SW 1271 (cell line): Measurements from ENCODE around the gene ZSCAN2.
A peak's percentile ranks its signal among the peaks of the same experiment; 100 is the strongest.
"Not testable (repeated sequence)": the region's sequence is repeated elsewhere in the genome, so short reads cannot be mapped to it uniquely, and the experiment has no call there.

ENCODE experiments used
- DNase-seq, 2 experiments: peaks; one replicate each; lab custom pipeline; 2025; lab: John Stamatoyannopoulos, UW

ZSCAN2 gene

GRCh38 chr15:84641871-84642270 is 41.1 kb downstream of the ZSCAN2 start:
- not testable (repeated sequence) for DNase-seq

GRCh38 chr15:84642640-84643039 is 41.8 kb downstream of the ZSCAN2 start:
- not testable (repeated sequence) for DNase-seq

DNA sequence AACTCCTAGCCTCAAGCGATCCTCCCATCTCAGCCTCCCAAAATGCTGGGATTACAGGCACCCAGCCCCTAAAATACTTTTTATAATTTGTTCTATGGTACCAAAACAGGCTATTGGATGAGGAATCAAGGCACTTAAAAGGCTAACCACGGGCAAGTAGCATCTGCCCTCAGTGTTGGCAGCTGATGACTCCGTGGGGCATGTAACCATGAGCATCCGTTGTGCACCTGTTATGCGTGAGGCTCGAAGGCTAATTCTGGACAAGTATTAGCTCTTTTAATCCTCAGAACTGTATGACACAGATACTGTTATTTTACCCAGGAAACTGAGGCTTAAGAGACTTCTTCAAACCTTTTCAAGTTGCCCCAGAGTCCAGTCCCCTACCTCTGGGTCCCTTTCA is 43.0 kb downstream of the ZSCAN2 start:
- DNase-seq = no peak

DNA sequence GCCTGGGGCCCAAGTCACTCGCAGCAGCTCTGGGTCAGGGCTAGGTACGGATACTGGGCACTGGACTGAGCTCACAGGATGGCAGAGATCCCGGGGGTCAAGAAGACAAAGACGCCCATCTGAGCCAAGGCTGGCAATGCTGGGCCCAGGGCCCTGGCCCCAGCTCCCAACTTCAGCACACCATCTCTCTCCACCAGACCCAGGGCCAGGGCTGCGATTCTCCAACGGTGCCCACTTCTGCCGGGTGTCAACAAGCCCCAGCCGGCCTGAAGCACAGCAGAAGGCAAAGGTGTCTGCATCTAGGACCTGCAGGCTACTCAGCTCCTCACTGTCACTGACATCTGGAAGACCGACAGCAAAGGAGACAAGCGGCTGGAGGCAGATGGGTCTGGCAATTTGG is 44.7 kb downstream of the ZSCAN2 start:
- no peak for DNase-seq

- DNase-seq = no peak
Observed at GRCh38 chr15:84645997-84646396, 45.2 kb downstream of the ZSCAN2 start.

- no peak for DNase-seq
Observed at GRCh38 chr15:84647726-84648125, 46.9 kb downstream of the ZSCAN2 start.

- DNase-seq = no peak
Observed at GRCh38 chr15:84648539-84648938, 47.7 kb downstream of the ZSCAN2 start.

- DNase-seq = no peak
Observed at GRCh38 chr15:84649706-84650105, 48.9 kb downstream of the ZSCAN2 start.

DNA sequence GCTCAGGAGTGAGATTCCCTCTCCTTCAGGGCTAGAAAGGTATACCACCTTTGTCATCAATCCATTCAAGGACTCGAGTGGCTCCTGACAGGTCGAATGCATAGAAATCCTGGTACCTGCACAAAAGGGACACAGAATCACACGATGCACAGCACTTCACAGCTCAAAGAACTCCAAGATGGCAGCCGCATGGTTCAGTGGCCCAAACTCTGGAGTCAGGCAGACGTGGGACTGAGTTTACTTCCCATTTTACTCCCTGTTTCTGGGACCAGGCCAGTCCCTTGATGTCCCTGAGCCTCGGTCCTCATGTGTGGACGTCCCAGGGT is 52.7 kb downstream of the ZSCAN2 start:
- no peak for DNase-seq

GRCh38 chr15:84653910-84654688 is 53.3 kb downstream of the ZSCAN2 start, which contains the start of gene WDR73:
Gene WDR73, minus strand, starts transcription at chr15:84654283. Its CDS starts 9 bp downstream, at chr15:84654274.
- DNase-seq = peak; percentile 89 to 91

DNA sequence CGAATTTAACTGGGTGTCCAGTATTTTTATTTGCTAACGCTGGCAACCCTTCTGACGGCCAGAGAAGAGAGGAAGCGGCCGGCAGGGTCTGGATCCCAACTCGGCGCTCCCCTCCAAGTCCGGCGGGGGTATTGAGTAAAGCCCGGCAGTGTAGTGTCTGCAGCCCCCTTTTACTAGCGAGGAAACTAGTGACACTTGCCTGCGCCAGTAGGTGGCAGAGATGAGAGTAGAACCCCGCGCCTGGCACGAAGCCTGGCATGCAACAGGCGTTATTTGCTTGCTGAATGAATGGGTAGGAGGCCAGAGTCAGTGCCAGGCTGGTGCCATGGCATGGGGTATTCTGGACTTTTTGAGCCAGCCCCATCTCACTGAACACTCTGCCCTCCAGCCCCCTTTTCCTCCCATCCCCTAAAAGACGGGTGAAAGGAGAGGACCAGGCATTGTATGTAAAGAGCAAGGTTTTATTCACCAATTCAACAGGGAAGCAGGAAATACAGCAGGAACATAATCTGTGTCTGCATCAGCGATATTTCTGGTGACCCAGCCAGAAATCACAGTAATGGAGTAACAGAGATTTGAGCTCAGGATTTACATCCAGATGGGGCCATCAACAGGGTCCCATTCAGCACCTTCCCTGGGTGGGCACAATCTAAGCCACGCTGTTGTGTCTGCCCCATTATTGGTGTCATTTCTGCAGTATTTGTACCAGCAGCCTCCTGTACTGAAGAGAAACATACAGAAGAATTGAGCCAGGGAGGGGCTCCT is 54.1 kb downstream of the ZSCAN2 start:
- peak; percentile 75 to 86 for DNase-seq

GRCh38 chr15:84656972-84657371 is 56.2 kb downstream of the ZSCAN2 start:
- no peak for DNase-seq

DNA sequence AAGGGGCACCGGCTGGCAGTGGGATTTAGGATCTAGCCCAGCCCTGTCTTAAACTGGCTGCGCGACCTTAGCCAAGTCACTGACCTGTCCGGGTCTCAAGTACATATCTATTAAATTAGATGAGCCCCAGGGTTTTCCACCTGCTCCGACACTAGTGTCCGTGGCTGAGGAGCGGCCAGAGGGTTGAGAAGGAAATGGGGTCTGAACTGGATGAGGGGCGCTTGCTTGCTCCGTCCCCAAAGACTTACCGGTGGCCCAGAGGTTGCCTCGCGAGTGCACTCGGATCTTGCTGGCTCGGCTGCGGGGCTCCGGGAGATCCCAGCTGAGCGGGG is 56.9 kb downstream of the ZSCAN2 start:
- no peak for DNase-seq

DNA sequence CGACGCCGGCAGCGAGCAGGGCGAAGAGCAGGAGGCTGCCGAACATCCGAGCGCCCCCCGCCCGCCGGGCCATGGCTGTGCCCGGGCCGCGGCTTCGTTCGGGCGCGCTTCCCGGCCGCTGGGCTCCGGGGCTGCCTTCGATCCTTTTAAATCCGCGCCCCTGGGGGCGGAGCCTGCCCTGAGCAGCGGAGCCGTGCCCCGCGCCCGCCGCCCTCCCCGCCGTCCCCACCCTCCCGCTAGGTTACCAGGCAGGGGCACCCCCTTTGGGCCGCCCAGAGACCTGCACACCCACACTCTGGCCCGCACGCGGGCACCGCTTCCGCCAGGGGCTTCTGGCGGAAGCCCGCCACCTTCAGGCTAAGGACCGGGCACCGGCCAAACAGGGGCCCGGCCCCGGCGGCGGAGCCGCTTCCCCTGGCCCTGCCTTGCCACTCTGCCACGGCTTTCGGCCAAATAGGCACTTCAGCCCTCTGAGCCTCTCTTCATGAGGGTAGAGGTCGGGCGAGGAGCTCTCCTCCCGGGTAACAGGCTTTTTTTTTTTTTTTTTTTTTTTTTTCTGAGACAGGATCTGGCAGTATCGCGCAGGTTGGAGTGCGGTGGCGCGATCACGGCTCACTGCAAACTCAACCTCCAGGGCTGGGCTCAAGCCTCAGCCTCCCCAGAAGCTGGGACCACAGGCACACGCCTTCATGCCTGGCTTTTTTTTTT is 57.4 kb downstream of the ZSCAN2 start, which contains the start of gene NMB:
Gene NMB, minus strand, starts transcription at position 120 of the 708 bp plus-strand sequence. Its CDS starts 47 bp downstream, at position 73.
- DNase-seq = peak; percentile 60 to 72

DNA sequence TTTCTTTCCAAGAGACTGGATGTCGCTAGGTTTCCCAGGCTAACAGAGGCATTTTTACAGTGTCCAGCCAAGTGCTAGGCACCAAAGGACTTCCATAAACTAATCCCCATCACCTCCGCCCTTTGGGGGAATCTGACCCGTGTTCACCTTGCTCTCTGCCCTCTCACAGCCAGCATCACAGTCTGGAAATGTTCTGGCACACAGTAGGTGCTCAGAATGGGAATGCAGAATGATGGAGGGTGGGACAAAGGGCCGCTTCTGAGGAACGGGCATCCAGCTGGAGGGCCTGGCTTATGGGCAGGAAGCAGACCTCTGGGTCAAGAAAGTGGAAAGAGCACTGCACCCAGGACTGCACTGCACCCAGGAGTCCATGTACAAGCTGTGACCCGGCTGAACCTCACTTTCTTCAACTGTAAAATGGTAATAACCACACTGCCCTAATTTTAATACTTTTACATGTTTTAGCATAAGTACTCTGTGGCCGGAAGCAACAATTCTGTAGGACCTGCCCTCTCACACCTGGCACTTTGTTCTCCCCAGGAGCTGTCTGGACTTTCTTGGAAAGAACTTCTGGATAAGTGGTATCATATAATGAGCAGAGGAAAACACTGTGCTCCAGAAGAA is 58.1 kb downstream of the ZSCAN2 start:
- no peak for DNase-seq

- DNase-seq = no peak
Observed at GRCh38 chr15:84659904-84660781, 59.3 kb downstream of the ZSCAN2 start.

GRCh38 chr15:84661001-84661400 is 60.2 kb downstream of the ZSCAN2 start:
- no peak for DNase-seq

GRCh38 chr15:84666373-84666772 is 65.6 kb downstream of the ZSCAN2 start:
- DNase-seq = no peak

GRCh38 chr15:84668221-84668982 is 67.6 kb downstream of the ZSCAN2 start:
- DNase-seq = no peak

- no peak for DNase-seq
Observed at GRCh38 chr15:84669726-84670125, 68.9 kb downstream of the ZSCAN2 start.
